Colonic mucosa (tissue), 4 donors: ENCODE measurements around the gene ZNF280B. TPM values are rescaled to one million over a fixed set of nuclear protein-coding genes. Genes with fewer than 3 reads are reported as not detected.
"Not testable (repeated sequence)": the region's sequence is repeated elsewhere in the genome, so short reads cannot be mapped to it uniquely, and the experiment has no call there.

Experiments used
- DNase-seq: peaks from one replicate; pipeline ENCODE4 v3.0.0-alpha.2; 2020
- H3K27ac ChIP-seq: fragments of 200-600 bp; one replicate; pipeline ENCODE4 v1.8.0; 2021
- H3K27me3 ChIP-seq: fragments of 200-600 bp; one replicate; pipeline ENCODE4 v1.8.0; 2021
- H3K36me3 ChIP-seq: fragments of 200-600 bp; one replicate; pipeline ENCODE4 v1.8.0; 2021
- H3K4me1 ChIP-seq: fragments of 200-600 bp; one replicate; pipeline ENCODE4 v1.8.0; 2021; ENCODE audit warnings: mild to moderate bottlenecking
- H3K4me3 ChIP-seq: fragments of 200-600 bp; one replicate; pipeline ENCODE4 v1.8.0; 2021
- H3K9ac ChIP-seq, 2 donors: one replicate each; pipeline ENCODE4 v1.7.0; 2013; ENCODE audit warnings: control low read depth in 2 of 2, low read depth in 2 of 2, low read length in 2 of 2
- H3K9me3 ChIP-seq: fragments of 200-600 bp; one replicate; pipeline ENCODE4 v1.8.0; 2021
- CTCF ChIP-seq: fragments of 200-600 bp; IDR thresholded peaks from one replicate; pipeline ENCODE4 v1.8.0; 2022; ENCODE audit warnings: antibody characterized with exemption, mild to moderate bottlenecking
- intact Hi-C: fragments of 100-400 bp; cut with DNase I; formaldehyde crosslinking; loops from one replicate; pipeline ENCODE4 v1.14.1; 2022
- total RNA-seq, 2 donors: library from RNA; stranded (reverse); fragmentation: NEBNext Ultra II Directional in 1 of 2; extraction: Animal tissue kit (Norgen Biotek cat#: 25700) in 1 of 2; gene quantifications; one replicate each; pipeline ENCODE4 v1.2.1, GENCODE V29; 2021
- donor health status: healthy.
- donor health status: DM: no; HTN: no; CAD: no.
- donor health status: DM: no; HTN: no; CAD: no.

ZNF280B gene
- total RNA-seq, 2 donors from 2014 or later = 0.96 to 1.1 TPM

- H3K4me3 ChIP-seq = no peak overlapping the region
- no peak for DNase-seq
- no peaks in the 10 kb centered on the region for H3K4me1 ChIP-seq
- no peaks in the 10 kb centered on the region for H3K36me3 ChIP-seq
- H3K9ac ChIP-seq = no peak overlapping the region
- H3K9me3 ChIP-seq = no peaks in the 10 kb centered on the region
- TF ChIP-seq CTCF = no peak
- no peak overlapping the region for H3K27ac ChIP-seq
- intact Hi-C loops = no loop called here
- no peaks in the 10 kb centered on the region for H3K27me3 ChIP-seq
These were observed 5.1 kb upstream of the ZNF280B start for GRCh38 chr22:22513619-22514018.

DNA sequence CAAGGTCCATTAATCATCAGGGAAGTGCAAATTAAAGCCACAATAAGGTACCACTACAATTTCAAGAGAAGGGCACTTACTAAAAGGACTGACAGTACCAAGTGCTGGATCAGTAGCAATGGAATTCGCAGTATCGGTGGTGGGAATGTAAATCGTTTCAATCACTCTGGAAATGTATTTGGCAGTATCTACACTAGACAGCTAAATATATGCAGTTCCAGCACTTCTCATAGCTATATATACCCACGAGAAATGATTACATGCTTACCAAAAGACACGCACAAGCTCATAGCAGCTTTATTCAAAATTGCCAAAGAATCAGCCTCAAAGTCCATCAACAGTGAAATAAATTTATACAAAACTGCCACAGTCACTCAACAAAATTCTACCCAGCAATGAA is 4.4 kb upstream of the ZNF280B start:
- Histone ChIP-seq H3K4me1 (no peaks in the 10 kb centered on the region), H3K4me3 (no peak overlapping the region), H3K27me3 (no peaks in the 10 kb centered on the region), H3K9ac (no peak overlapping the region), H3K27ac (no peak overlapping the region), H3K9me3 (no peaks in the 10 kb centered on the region), H3K36me3 (no peaks in the 10 kb centered on the region)
- intact Hi-C loops = no loop called here
- DNase-seq = no peak
- no peak for TF ChIP-seq CTCF

DNA sequence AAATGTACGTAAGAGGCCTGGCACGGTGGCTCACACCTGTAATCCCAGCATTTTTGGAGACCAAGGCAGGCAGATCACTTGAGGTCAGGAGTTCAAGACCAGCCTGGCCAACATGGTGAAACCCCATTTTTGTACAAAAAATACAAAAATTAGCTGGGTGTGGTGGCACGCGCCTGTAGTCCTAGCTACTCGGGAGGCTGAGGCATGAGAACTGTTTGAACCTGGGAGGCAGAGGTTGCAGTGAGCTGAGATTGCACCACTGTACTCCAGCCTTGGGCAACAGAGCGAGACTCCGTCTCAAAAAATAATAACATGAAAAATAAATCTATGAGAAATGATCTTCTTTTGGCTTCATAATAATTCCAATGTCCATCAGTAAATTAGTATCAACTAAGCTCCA is 2.3 kb upstream of the ZNF280B start:
- H3K27me3 ChIP-seq, H3K4me3 ChIP-seq, H3K9me3 ChIP-seq, intact Hi-C loops, DNase-seq, H3K4me1 ChIP-seq, H3K9ac ChIP-seq, H3K27ac ChIP-seq, H3K36me3 ChIP-seq: not testable (repeated sequence)

DNA sequence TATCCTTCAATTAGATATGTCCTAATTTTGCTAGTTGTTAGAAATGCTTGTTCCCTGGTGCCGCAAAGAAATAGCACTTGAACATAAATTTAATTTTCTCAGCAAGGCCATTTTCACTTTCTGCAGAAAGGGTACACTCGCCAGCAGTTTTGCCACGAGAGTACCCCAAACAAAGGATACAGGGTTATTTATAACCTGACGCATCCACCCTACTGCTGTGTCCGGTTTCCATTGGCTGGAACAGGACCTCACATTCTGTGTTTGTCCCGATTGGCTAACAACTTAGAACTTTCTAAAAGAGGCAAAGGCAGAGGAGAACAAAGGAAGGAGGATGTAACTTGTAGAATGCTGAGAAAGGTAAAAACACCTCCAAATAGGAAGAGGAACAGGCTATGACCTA is 1.4 kb upstream of the ZNF280B start:
- H3K4me3 ChIP-seq, H3K36me3 ChIP-seq, H3K9me3 ChIP-seq, H3K9ac ChIP-seq, H3K4me1 ChIP-seq, H3K27me3 ChIP-seq, DNase-seq, H3K27ac ChIP-seq, intact Hi-C loops: not testable (repeated sequence)

GRCh38 chr22:22507743-22508273 is 734 bp downstream of the ZNF280B start:
- Histone ChIP-seq H3K9me3 (no peaks in the 10 kb centered on the region), H3K9ac (peak overlapping the region in 1 of 2 donors; percentile 60), H3K27me3 (no peaks in the 10 kb centered on the region), H3K27ac (no peak overlapping the region), H3K4me1 (no peaks in the 10 kb centered on the region), H3K4me3 (peak overlapping the region; percentile 63), H3K36me3 (no peaks in the 10 kb centered on the region)
- intact Hi-C loops = no loop called here
- no peak for TF ChIP-seq CTCF
- DNase-seq = no peak

GRCh38 chr22:22506736-22507135 is 1.8 kb downstream of the ZNF280B start:
- Histone ChIP-seq H3K9ac (no peak overlapping the region), H3K36me3 (no peaks in the 10 kb centered on the region)

More at GRCh38 chr22:22506736-22507135, 1.8 kb downstream of the ZNF280B start:
- Histone ChIP-seq H3K27me3 (no peaks in the 10 kb centered on the region), H3K27ac (no peak overlapping the region), H3K4me1 (no peaks in the 10 kb centered on the region), H3K4me3 (no peak overlapping the region), H3K9me3 (no peaks in the 10 kb centered on the region)
- DNase-seq = no peak
- intact Hi-C loops = no loop called here
- TF ChIP-seq CTCF = no peak
